ENCODE data around the gene CNDP1.

The CNDP1 gene

GRCh38 chr18:74623047-74623816 lies 88.9 kb downstream of the CNDP1 start:
- no peak for DNase-seq (ENCODE audit: low read depth, low spot score)

- no peak for DNase-seq (ENCODE audit: low read depth, low spot score)
Observed at GRCh38 chr18:74624466-74624865, 90.2 kb downstream of the CNDP1 start.

GRCh38 chr18:74625157-74625556 lies 90.9 kb downstream of the CNDP1 start:
- no peak for DNase-seq (ENCODE audit: low read depth, low spot score)

GRCh38 chr18:74626049-74626874 lies 92.0 kb downstream of the CNDP1 start:
- DNase-seq (ENCODE audit: low read depth, low spot score), result no peak

GRCh38 chr18:74630804-74631203 lies 96.5 kb downstream of the CNDP1 start:
- no peak for DNase-seq (ENCODE audit: low read depth, low spot score)

GRCh38 chr18:74631212-74631611 lies 96.9 kb downstream of the CNDP1 start:
- DNase-seq (ENCODE audit: low read depth, low spot score), result no peak

GRCh38 chr18:74631623-74632350 lies 97.5 kb downstream of the CNDP1 start:
- DNase-seq (ENCODE audit: low read depth, low spot score), result no peak

- no peak for DNase-seq (ENCODE audit: low read depth, low spot score)
Observed at GRCh38 chr18:74632351-74632679, 98.0 kb downstream of the CNDP1 start.

- no peak for DNase-seq (ENCODE audit: low read depth, low spot score)
Observed at GRCh38 chr18:74632856-74633255, 98.6 kb downstream of the CNDP1 start.

GRCh38 chr18:74633652-74634352 lies 99.5 kb downstream of the CNDP1 start:
- no peak for DNase-seq (ENCODE audit: low read depth, low spot score)

GRCh38 chr18:74635224-74635975 lies 101.1 kb downstream of the CNDP1 start:
- no peak for DNase-seq (ENCODE audit: low read depth, low spot score)
